ENCODE measurements around the gene EPN2.

Gene EPN2

DNA sequence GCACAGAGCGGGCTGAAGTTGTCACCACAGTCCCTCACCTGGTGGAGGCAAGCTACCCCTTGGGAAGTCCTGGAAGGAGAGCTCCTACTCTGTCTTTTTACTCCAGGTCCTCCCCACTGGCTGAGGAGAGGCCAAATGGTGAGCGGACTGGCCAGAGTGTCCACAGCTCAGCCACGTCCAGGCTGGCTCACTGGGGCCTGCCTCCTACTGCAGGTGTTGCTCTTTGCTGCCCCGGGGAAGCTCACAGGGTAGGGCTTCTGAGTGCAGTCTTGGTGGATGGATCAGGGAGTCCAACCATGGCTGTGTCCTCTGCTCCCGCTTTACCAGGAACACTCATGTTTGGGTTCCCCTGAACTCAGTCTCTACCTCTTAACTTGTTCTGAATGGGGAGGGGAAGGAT, 122.7 kb downstream of the EPN2 start:
- no peak for DNase-seq (ENCODE audit: low read depth, low spot score)
- H3K27ac ChIP-seq, result no peak overlapping the region

DNA sequence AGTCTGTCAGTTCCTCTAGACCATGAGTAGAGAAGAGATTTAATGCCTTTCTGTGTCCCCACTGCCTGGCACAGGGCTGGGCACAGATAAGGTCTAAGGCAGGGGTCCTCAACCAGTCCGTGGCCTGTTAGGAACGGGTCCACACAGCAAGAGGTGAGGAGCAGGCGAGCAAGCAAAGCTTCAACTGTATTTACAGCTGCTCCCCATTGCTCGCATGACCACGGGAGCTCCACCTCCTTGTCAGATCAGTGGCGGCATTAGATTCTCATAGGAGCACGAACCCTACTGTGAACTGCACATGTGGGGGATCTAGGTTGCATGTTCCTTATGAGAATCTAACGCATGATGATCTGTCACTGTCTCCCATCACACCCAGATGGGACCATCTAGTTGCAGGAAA, 123.6 kb downstream of the EPN2 start:
- no peak overlapping the region for H3K27ac ChIP-seq
- no peak for DNase-seq (ENCODE audit: low read depth, low spot score)

DNA sequence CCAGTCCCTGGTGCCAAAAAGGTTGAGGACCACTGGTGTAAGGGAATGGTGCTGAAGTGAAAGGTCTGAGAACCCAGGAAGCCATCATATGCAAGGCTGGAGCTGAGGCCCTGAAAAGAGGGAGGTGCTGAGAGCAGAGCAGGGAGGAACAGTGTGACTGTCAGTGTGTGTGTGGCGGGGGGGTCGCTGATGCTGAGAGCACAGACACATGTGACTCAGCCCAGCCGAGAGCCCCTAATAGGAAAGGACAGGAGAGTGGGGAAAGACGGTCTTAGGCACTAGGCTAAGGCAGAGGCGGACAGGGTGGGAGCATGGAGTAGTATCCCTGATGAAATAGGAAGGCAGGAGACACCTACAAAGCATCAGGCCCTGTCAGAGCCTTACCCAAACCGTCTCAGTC, 124.2 kb downstream of the EPN2 start:
- DNase-seq (ENCODE audit: low read depth, low spot score), result no peak
- no peak overlapping the region for H3K27ac ChIP-seq

DNA sequence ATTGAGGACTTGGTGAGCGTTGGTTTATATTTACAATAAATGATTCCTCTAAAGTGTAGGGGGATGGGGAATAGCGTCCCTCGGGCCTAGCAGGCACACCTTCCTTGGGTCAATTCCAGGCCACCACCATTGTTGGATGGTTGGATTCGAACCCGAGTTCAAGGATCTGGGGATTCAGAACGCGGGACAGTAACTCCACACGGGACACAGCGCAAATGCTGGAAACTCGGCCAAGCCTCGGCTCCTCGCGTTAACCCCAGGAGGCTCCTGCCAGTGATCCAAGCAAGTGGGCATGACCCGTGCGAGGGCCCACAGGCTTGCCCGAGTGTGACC, 124.7 kb downstream of the EPN2 start:
- H3K27ac ChIP-seq, result peak overlapping the region; percentile 59
- no peak for DNase-seq (ENCODE audit: low read depth, low spot score)

DNA sequence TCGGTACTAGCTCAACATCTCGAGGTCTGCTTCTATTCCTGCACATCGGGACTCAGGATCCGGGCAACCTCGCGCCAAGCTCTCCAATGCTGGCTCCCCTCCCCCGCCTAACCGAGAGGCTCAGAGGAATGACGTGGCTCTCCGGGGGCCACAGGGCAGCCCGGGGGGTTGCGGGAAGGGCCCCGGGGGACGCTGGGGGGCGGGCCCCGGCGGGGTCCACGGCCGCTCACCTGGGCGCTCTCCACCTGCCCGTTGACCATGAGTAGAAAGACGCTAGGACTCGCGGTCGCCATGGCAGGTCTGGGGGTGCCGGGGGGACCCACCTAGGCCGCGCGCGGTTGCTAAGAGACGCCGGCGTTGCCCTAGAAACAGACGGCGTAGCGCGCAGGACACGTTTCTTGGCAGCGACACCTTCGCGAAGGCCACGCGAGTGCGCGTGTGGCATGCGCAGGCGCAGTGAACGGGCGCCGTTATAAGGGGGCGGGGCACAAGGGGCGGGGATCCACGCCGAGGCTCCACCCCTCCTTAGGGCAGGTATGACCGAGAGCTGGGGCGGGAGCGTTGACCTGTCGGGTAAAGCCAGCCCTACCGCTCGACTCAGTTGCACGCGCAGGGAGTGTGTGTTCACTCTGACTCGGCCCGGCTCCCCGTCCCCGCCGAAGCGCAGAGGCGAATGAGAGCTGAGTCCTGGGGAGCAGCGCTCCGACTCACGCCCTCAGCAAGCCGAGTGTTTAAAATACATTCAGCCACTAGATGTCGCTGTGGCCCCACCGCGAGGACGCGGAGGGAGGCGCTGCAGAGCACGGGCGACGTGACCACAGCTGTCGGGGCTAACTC, 125.3 kb downstream of the EPN2 start, which contains the start of gene B9D1:
Gene B9D1, minus strand, starts transcription at position 447 of the 837 bp plus-strand sequence. Its CDS starts 154 bp downstream, at position 293.
- peak within 1 kb of the TSS; percentile 59 for H3K27ac ChIP-seq
- peak; percentile 45 for DNase-seq (ENCODE audit: low read depth, low spot score)

DNA sequence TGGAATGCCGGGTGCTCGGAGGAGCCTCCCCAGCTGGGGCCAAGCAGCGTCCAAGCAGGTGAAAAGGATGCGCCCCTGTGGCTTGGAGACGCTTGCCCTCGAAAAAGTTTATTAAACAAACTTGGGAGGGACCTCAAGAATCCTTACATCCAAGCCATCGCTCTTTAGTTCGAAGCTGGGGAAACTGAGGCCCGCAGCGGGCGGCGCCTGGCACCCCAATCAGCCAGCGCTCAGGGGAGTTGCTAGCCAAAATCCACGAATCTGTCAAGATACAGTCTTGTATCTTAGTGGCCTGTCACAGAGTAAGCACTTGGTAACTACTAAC, 125.9 kb downstream of the EPN2 start:
- H3K27ac ChIP-seq, result peak overlapping the region; percentile 59
- no peak for DNase-seq (ENCODE audit: low read depth, low spot score)

DNA sequence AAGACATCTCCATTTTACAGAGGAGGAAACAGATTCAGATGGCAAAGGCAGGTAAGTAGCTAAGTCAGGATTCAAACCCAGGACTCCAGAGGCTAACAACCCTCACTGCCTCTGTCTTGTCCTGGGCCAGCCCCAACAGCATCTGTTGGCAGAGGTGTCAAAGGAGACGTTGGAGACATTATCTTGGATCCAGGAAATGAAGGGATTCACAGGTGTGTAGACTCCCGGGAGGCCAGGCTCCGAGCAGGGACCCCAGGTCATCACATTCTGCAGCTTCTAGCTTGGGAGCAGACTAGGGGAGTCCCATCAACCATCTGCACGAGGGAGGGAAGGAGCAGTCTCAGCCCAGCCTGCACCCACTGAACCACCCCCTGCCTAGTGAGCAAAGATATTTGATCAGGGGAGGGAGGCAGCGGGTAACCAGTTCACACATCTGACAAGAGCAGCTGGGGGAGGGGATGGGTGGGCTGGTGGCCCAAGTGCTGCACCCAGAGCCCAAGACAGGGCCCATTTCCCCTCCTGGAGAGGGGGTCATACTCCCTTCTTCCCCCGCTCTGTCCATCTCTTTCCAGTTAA, 126.4 kb downstream of the EPN2 start:
- no peak overlapping the region for H3K27ac ChIP-seq
- DNase-seq (ENCODE audit: low read depth, low spot score), result no peak

DNA sequence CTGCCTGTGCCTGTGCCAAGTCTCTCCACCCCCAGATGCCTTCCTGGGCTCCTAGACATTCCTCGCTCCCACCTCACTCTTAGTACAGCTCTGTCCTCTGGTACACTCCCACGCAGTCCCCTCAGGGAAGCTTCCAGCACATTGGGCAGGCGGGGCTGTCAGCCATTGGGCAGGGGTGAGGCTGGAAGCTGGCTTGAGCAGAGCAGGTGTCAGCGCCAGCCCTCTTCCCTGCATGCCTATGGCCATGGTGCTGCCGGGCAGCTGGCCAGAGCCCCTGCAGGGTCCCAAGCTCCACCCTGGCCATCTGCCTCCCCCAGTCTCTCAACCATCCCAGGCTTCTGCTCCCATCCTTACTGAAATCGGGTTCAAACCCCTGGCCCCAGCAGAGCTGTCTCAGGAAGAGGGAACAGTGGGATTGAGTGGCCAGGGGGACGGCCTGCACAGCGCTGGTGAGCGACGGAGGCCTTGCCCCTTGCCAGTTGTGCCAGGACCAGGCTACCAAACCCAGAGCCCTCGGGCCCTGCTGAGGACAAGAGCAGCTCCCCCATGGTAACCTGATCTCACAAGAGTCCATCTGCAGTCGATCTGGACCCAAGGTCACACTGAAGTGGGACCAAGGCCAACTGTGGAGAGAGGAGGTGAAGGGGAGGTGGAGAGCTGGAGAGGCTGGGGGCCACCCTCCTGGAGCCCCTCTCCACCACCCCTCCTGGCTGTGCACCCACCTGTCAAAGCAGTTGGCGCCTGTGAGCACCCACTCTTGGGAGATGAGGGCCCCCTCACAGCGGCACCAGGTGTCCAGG, 127.7 kb downstream of the EPN2 start:
- DNase-seq (ENCODE audit: low read depth, low spot score), result no peak

DNA sequence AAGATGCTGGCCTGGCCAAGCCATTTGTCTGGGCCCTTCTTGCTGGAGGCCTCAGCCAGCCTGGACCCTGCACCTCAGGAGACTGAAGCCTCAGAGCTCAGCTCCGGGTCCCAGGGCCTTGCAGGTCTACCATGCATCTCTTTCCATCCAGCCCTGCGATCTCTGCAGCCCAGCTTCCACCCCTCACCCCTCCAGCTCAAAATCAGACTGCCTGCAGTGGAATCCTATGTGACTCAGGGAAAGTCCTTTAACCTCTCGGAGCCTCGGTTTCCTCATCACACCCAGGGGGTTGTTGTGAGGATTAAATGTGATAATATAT, 128.3 kb downstream of the EPN2 start:
- no peak for DNase-seq (ENCODE audit: low read depth, low spot score)
- H3K27ac ChIP-seq, result no peak overlapping the region

More for the DNA sequence above, 127.7 kb downstream of the EPN2 start:
- no peak overlapping the region for H3K27ac ChIP-seq

DNA sequence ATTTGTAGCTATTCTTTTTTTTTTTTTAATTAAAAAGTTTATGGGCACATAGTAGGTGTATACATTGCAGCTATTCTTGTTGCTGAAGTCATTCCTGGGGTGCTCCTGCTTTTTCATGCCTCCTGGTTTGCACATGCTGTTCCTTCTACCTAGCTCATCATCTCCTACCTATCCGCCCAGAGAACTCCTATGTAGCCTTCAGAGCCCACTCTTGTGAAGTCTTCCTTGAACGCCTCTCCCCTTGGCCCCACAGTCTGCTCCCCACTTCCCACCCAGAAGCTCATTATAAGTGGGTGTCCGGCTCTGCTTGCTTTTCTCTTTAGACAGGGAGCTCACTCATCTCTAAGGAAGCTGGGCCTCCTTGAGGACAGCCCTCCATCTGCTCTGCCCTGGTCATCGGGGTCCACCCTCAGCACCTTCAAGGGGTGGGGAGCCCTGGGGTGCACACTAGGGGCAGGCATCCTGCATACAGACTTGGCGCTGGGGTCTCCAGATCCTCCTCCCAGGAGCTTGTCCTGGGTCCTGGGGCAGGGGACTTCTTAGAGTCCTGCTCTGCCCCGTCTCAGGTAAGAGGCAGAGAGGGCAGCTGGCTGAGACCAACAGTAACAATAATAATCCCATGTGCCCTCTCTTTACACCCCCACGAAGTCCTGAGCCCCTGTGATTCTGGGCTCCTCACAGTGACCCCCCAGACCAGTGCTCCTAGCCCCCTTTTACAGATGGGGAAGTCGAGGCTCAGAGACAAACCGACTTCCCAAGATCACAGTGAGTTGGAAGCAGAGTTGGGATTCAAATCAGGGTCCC, 128.9 kb downstream of the EPN2 start:
- DNase-seq (ENCODE audit: low read depth, low spot score), result no peak
- no peak overlapping the region for H3K27ac ChIP-seq

DNA sequence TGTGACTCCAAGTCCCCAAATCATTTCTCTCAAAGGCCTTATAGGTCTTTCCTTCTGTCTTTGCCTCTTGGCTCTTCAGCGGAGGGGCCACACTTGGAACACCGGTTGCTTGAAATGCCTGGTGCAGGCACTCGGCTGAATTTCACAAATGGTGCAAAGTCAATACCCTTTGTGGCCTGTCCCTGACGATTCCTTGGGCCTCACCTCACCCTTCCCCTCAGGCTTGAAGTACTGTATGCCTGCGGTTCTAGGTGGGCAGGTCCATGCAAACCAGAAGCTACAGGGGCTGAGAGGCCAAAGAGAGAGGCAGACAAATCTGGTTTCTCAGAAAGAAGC, 129.4 kb downstream of the EPN2 start:
- H3K27ac ChIP-seq, result no peak overlapping the region
- DNase-seq (ENCODE audit: low read depth, low spot score), result no peak

DNA sequence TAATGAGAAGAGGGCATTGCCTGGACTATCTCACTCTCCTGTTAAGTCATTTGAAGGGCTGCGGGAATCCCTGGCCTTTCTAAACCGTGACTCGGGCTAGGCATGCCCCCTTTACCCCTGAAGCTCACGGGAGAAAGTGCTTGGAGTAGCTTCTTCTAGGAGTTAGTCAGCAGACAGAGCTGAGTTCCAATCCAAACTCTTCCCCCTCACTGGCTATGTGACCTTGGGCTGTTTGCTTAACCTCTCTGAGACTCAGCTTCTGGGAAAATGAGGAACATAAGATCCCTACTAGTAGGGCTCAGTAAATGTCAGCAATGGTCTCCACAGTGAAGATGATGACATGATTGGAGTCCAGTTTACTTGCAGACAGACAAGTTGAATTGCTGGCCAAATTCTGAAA, 131.1 kb downstream of the EPN2 start:
- H3K27ac ChIP-seq, result no peak overlapping the region
- no peak for DNase-seq (ENCODE audit: low read depth, low spot score)

DNA sequence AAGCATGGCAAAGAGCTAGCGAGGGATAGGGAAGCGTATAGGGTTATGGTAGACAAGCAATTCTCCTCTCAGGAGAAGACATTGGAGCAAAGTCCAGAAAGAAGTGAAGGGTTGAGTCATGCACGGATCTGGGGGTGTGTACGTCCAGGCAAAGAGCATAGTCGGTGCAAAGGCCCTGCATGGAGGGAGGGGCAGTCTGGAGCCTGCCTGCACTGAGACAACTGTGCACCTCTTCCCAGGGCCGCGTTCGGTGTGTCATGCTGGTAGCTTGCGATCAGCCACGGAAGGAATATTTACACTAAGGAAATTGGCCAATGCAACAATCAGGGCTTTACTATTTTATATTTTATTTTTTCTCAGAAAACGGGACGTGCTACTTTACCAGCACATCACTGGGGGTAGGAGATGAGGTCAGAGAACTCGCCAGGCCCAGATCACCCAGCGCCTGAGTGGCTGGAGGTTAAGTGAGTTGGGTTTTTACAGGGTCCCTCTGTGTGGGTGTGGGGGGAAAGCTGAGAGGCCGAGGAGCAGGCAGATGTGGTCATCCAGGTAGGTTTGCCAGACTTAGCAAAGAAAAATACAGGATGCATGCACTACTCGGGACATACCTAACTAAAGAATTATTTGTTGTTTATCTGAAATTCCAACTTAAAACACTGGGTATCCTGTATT, 132.1 kb downstream of the EPN2 start:
- no peak overlapping the region for H3K27ac ChIP-seq
- no peak for DNase-seq (ENCODE audit: low read depth, low spot score)

DNA sequence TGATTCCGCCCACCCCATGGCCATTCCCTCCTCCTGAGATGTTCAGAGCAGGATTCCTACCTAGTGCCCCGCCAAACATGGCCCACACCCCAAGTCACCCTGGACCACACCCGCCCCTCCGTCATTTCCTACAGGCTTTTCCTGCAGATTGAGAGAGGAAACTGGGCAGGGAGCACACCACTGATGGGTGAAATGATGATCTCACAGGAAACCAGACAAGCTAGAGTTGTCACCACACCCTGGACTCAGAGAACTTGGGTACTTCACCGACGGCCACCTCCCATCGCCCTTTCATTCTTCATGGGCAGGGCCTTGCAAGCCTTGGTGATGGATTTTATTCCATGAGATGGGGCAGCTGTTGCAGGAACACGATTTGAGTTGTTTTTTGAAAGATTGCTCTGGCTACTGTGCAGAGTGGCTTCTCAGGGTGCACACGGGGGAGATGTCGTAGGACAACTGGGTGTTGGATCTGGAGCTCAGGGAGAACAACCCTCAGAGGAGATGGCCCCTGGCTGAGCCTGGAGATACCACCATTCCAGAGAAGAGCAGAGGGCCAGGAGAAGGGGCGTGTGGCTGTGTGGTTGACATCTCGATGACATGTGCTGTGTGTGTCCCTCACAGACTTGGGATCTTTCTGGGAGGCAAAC, 132.8 kb downstream of the EPN2 start:
- H3K27ac ChIP-seq, result no peak overlapping the region
- no peak for DNase-seq (ENCODE audit: low read depth, low spot score)

DNA sequence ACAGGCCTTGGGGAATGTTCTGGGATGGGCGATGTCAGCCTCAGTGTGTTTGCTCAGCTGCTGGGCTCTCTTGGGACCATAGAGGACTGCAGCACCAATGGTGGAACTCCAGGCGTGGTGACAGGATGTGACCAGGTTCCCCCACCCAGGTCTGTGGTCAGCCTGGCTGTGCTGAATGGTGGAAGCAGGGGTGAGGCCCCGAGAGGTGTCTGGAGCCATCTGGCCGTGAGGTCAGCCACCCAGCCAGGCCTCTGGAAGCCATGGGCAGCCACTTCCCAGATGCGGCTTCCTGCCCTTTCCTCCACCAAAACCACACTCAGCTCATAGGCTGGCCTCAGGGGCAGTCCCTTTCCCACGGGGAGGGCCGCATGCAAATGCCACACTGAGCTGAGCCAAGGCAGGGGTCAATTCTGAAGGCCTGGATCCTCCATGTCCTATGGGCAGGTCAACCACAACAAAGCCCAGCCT, 133.4 kb downstream of the EPN2 start:
- DNase-seq (ENCODE audit: low read depth, low spot score), result no peak
- H3K27ac ChIP-seq, result no peak overlapping the region

DNA sequence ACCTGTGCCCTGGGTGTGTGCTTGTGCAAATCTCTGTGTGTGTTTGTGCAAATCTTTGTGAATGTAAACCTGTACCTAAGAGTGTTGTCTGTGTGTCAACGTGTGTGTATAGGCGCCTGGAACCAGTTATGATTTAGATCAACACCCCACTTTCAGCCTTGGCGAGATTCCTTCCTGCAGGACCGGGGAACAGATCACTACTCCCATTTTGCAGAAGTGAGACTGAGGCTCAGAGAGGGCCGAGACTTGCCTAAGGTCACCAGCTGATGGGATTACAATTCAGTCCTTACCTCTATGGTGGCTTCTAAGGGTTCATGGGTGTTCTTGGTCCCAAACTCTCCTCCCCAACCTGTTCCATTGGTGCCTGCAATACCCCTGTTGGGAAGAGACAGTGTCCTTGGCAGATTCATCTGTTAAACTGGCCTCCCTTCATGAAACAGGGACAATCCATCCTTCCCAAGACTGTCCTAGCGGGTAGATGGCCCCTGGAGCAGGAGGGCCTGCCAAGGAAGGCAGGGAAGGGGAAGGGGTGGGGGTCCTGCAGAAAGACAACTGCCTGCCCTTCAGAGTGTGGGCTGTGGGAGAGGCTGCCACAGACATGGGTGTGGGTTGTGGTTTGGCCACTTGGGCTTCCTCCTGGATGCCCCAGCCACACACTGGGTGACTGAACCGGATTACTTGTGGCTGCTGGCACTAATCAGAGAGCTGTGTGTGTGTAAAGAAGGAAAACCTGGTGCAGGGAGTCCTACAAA, 134.3 kb downstream of the EPN2 start:
- no peak for DNase-seq (ENCODE audit: low read depth, low spot score)
- no peak overlapping the region for H3K27ac ChIP-seq

DNA sequence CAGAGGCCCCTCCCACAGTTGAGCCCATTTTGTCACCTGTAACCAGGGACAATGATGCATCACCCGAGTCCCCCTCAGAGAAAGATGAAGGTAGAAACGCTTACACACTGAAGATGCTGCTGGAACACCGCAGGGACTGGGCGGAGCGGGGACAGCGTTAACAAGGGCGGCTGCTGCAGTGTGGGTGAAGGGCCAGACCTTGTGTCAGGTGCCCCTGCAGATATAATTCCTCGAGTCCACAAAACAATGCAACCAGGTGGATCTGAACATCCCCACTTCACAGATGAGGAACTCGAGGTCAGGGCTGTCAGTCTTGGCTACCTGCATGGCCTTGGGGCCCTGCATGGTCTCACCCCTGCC, 134.8 kb downstream of the EPN2 start:
- no peak for DNase-seq (ENCODE audit: low read depth, low spot score)
- H3K27ac ChIP-seq, result no peak overlapping the region

DNA sequence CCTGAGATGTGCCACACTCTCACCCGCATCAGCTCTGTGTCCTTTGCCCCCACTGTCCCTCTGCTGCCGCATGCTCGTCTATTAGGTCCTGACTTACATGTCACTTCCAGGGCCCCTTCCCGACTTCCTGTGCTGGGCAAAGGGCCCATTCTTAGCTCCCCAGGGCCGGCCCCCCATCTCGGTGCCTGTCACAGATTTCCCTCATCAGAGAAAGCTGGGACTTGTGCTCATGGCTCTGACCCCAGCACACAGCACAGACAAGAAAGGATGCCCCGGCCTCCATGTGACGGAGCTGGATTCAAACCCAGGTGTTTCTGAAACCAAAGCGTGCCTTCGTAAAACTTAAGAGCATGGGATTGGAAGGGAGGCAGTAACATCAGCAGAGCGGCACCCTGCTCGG, 135.3 kb downstream of the EPN2 start:
- DNase-seq (ENCODE audit: low read depth, low spot score), result no peak
- H3K27ac ChIP-seq, result no peak overlapping the region

DNA sequence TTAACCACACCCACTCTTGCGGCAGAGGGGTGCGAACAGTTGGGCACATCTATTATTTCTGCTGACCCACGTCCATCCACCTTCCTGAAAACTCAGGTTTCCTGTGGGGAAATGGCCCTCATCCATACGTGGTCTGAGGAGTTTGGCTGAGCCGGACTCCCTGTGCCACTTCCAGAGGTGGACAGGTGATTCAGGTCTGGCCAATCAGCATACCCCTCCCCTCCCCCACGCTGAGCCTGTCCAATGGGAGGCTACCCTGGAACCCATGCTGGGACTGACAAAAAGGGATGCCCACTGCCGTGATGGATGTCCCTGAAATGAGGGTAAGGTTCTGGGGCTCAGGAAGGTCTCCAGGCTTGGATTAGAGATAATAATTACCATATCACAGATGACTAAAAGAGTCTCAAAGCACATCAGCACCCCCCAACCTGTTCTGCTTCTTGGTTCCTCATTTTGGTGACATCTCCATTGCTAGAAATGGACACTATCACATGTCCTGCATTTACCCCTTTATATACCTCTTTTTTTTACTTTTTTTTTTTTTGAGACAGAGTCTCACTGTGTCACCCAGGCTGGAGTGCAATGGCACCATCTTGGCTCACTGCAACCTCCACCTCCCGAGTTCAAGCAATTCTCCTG, 135.8 kb downstream of the EPN2 start:
- no peak overlapping the region for H3K27ac ChIP-seq
- DNase-seq (ENCODE audit: low read depth, low spot score), result no peak

Data from epithelial cell of prostate (primary cell).